ENCODE data around the gene PCDHGA6. TPM values are rescaled to one million over a fixed set of nuclear protein-coding genes. Genes with fewer than 3 reads are reported as not detected.
A peak's percentile ranks its signal among the peaks of the same experiment; 100 is the strongest.

PCDHGA6 gene
- total RNA-seq, result 3.1 and 4.8 TPM in 2 replicates
- 3.9 and 4.2 TPM in 2 replicates for polyA plus RNA-seq
- polyA plus RNA-seq (2012), result 3.4 and 4.1 TPM in 2 replicates
- 5.8 and 6.2 TPM in 2 replicates for polyA minus RNA-seq (ENCODE audit: low replicate concordance)

- Histone ChIP-seq H3K36me3 (ENCODE audit: control insufficient read depth, insufficient read depth, low read length) (no peaks in the 10 kb centered on the region), H3K27me3 (ENCODE audit: control insufficient read depth, insufficient read depth, low read length) (peaks cover 8% of the 10 kb centered on the region), H3K9ac (ENCODE audit: insufficient read depth, low read length) (no peak within 1 kb of the TSS), H3K4me1 (ENCODE audit: control insufficient read depth, extremely low read depth, insufficient read depth, low read length) (no peaks in the 10 kb centered on the region), H3K79me2 (ENCODE audit: control insufficient read depth, insufficient read depth, low read length) (no peaks in the 10 kb centered on the region), H3K27ac (ENCODE audit: insufficient read depth, low read length) (no peak within 1 kb of the TSS), H4K20me1 (ENCODE audit: control insufficient read depth, extremely low read depth, insufficient read depth, low read length) (no peaks in the 10 kb centered on the region), H2AFZ (ENCODE audit: low read length) (peak within 1 kb of the TSS; percentile 60), H3K9me3 (ENCODE audit: control insufficient read depth, insufficient read depth, low read depth, low read length) (peaks cover 2% of the 10 kb centered on the region), H3K4me3 (replicated peaks in 1 of 4; ENCODE audit: control extremely low read depth in 1 of 4, insufficient read depth in 1 of 4, low read depth in 3 of 4, low read length in 4 of 4) (peak within 1 kb of the TSS; percentile 38 to 48 (median 46)), H3K4me2 (ENCODE audit: extremely low read depth, insufficient read depth, low read length) (peak within 1 kb of the TSS; percentile 59)
- peak; percentile 25 to 57 for DNase-seq (ENCODE audit: low read depth in 2 of 2)
- TF ChIP-seq EZH2 (IDR thresholded peaks at IDR 0.05; ENCODE audit: low read length, missing control alignments) (no peak), CTCF (conservative IDR thresholded peaks at IDR 0.05 in 1 of 2, IDR thresholded peaks at IDR 0.05 in 1 of 2; ENCODE audit: low read depth in 1 of 2, low read length in 2 of 2) (peak; percentile 41 to 61)
Measured at GRCh38 chr5:141373673-141374317, at the start of gene PCDHGA6. PCDHGA6 (plus strand) TSS chr5:141373891; CDS start chr5:141374084, 193 bp downstream.

- peak overlapping the region; percentile 24 to 80 (median 54) for H3K4me3 ChIP-seq (replicated peaks in 1 of 4; ENCODE audit: control extremely low read depth in 1 of 4, insufficient read depth in 1 of 4, low read depth in 3 of 4, low read length in 4 of 4)
- H3K4me2 ChIP-seq (ENCODE audit: extremely low read depth, insufficient read depth, low read length), result peak overlapping the region; percentile 73
- peak overlapping the region; percentile 13 for H3K27ac ChIP-seq (ENCODE audit: insufficient read depth, low read length)
- H3K4me1 ChIP-seq (ENCODE audit: control insufficient read depth, extremely low read depth, insufficient read depth, low read length), result no peaks in the 10 kb centered on the region
- no peaks in the 10 kb centered on the region for H4K20me1 ChIP-seq (ENCODE audit: control insufficient read depth, extremely low read depth, insufficient read depth, low read length)
- peak; percentile 77 to 78 for DNase-seq (ENCODE audit: low read depth in 2 of 2)
- no peaks in the 10 kb centered on the region for H3K27me3 ChIP-seq (ENCODE audit: control insufficient read depth, insufficient read depth, low read length)
- H3K79me2 ChIP-seq (ENCODE audit: control insufficient read depth, insufficient read depth, low read length), result no peaks in the 10 kb centered on the region
- H3K9ac ChIP-seq (ENCODE audit: insufficient read depth, low read length), result peak overlapping the region; percentile 41
- H3K9me3 ChIP-seq (ENCODE audit: control insufficient read depth, insufficient read depth, low read depth, low read length), result no peaks in the 10 kb centered on the region
- peak overlapping the region; percentile 75 for H2AFZ ChIP-seq (ENCODE audit: low read length)
- no peak for TF ChIP-seq EZH2 (IDR thresholded peaks at IDR 0.05; ENCODE audit: low read length, missing control alignments)
- TF ChIP-seq CTCF (conservative IDR thresholded peaks at IDR 0.05 in 1 of 2, IDR thresholded peaks at IDR 0.05 in 1 of 2; ENCODE audit: low read depth in 1 of 2, low read length in 2 of 2), result peak; percentile 77 to 80
- H3K36me3 ChIP-seq (ENCODE audit: control insufficient read depth, insufficient read depth, low read length), result no peaks in the 10 kb centered on the region
Measured at GRCh38 chr5:141326088-141326854, 47.4 kb upstream of the PCDHGA6 start.

- Histone ChIP-seq H3K27me3 (ENCODE audit: control insufficient read depth, insufficient read depth, low read length) (no peaks in the 10 kb centered on the region), H4K20me1 (ENCODE audit: control insufficient read depth, extremely low read depth, insufficient read depth, low read length) (no peaks in the 10 kb centered on the region), H3K79me2 (ENCODE audit: control insufficient read depth, insufficient read depth, low read length) (no peaks in the 10 kb centered on the region), H3K4me3 (replicated peaks in 1 of 4; ENCODE audit: control extremely low read depth in 1 of 4, insufficient read depth in 1 of 4, low read depth in 3 of 4, low read length in 4 of 4) (no peak overlapping the region), H3K4me2 (ENCODE audit: extremely low read depth, insufficient read depth, low read length) (no peak overlapping the region), H2AFZ (ENCODE audit: low read length) (no peak overlapping the region), H3K36me3 (ENCODE audit: control insufficient read depth, insufficient read depth, low read length) (no peaks in the 10 kb centered on the region), H3K9ac (ENCODE audit: insufficient read depth, low read length) (no peak overlapping the region), H3K27ac (ENCODE audit: insufficient read depth, low read length) (no peak overlapping the region), H3K4me1 (ENCODE audit: control insufficient read depth, extremely low read depth, insufficient read depth, low read length) (no peaks in the 10 kb centered on the region), H3K9me3 (ENCODE audit: control insufficient read depth, insufficient read depth, low read depth, low read length) (no peaks in the 10 kb centered on the region)
- DNase-seq (ENCODE audit: low read depth in 2 of 2), result no peak
- TF ChIP-seq CTCF (conservative IDR thresholded peaks at IDR 0.05 in 1 of 2, IDR thresholded peaks at IDR 0.05 in 1 of 2; ENCODE audit: low read depth in 1 of 2, low read length in 2 of 2) (no peak), EZH2 (IDR thresholded peaks at IDR 0.05; ENCODE audit: low read length, missing control alignments) (no peak)
Measured at GRCh38 chr5:141328231-141328630, 45.5 kb upstream of the PCDHGA6 start.
